Measurements from ENCODE around the gene NEK2. TPM values are rescaled to one million over a fixed set of nuclear protein-coding genes. Genes with fewer than 3 reads are reported as not detected.

The NEK2 gene
- total RNA-seq, 2 experiments from 2014 or later, result 49.0 to 51.9 TPM

DNA sequence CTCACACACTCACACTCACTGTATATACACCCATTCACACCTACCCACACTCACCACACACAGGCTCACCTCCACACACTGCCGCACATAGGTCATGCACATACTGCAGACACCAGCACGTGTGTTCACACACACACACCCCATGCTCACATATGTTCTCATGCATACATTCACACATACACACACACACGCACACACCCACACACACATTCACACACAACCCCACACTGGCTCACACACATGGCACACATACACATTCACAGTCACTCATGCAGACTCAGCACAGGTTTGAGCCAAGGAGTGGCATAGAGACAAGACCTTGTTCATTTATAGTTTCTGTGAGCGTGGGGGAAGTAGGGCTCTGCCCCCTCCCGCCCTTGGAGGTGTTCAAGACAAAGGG lies 55.3 kb downstream of the NEK2 start:
- POLR2A ChIA-PET, result no interaction called here
- H3K4me1 Mint-ChIP-seq, result peaks cover 15% of the 10 kb centered on the region
- H3K27me3 Mint-ChIP-seq, result no peaks in the 10 kb centered on the region
- no peak for DNase-seq
- CTCF ChIA-PET, result interaction anchor here (0.6 to 1.8 kb wide), 3 partner anchors 10 to 70 kb away, joined by 3 to 5 read pairs (median 4); no protein-coding TSS in a partner anchor
- no peak overlapping the region for H3K27ac Mint-ChIP-seq
- no peaks in the 10 kb centered on the region for H3K36me3 Mint-ChIP-seq (ENCODE audit: low read depth)
- no peak overlapping the region for H3K4me3 Mint-ChIP-seq
- H3K9me3 Mint-ChIP-seq, result no peaks in the 10 kb centered on the region

- ChIA-PET CTCF (interaction anchor here (0.6 to 1.8 kb wide), 6 partner anchors 9 to 452 kb away, joined by 3 to 6 read pairs (median 4); no protein-coding TSS in a partner anchor), POLR2A (interaction anchor here (0.6 kb wide), 1 partner anchor 54 kb away, joined by 4 read pairs; no protein-coding TSS in a partner anchor)
- no peak for DNase-seq
- Mint-ChIP-seq H3K27me3 (no peaks in the 10 kb centered on the region), H3K4me3 (no peak overlapping the region), H3K9me3 (no peaks in the 10 kb centered on the region), H3K27ac (no peak overlapping the region), H3K4me1 (peaks cover 18% of the 10 kb centered on the region), H3K36me3 (ENCODE audit: low read depth) (no peaks in the 10 kb centered on the region)
Observed at GRCh38 chr1:211619033-211619996, 56.1 kb downstream of the NEK2 start.

- ChIA-PET POLR2A (no interaction called here), CTCF (interaction anchor here (0.9 to 1.0 kb wide), 2 partner anchors 26 to 38 kb away, joined by 3 read pairs; partner anchors contain the start of gene SLC30A1)
- Mint-ChIP-seq H3K36me3 (ENCODE audit: low read depth) (no peaks in the 10 kb centered on the region), H3K9me3 (no peaks in the 10 kb centered on the region), H3K27ac (no peak overlapping the region), H3K4me3 (no peak overlapping the region), H3K4me1 (peaks cover 3% of the 10 kb centered on the region), H3K27me3 (no peaks in the 10 kb centered on the region)
- no peak for DNase-seq
Observed at GRCh38 chr1:211616965-211617297, 58.5 kb downstream of the NEK2 start.

- ChIA-PET CTCF (interaction anchor here (0.9 to 1.0 kb wide), 2 partner anchors 27 to 38 kb away, joined by 3 read pairs; partner anchors contain the start of gene SLC30A1), POLR2A (no interaction called here)
- no peaks in the 10 kb centered on the region for H3K9me3 Mint-ChIP-seq
- no peaks in the 10 kb centered on the region for H3K36me3 Mint-ChIP-seq (ENCODE audit: low read depth)
- H3K27me3 Mint-ChIP-seq, result no peaks in the 10 kb centered on the region
- no peak overlapping the region for H3K27ac Mint-ChIP-seq
- no peak overlapping the region for H3K4me3 Mint-ChIP-seq
- no peak for DNase-seq
- peaks cover 3% of the 10 kb centered on the region for H3K4me1 Mint-ChIP-seq
Observed at GRCh38 chr1:211616231-211616964, 59.0 kb downstream of the NEK2 start.

DNA sequence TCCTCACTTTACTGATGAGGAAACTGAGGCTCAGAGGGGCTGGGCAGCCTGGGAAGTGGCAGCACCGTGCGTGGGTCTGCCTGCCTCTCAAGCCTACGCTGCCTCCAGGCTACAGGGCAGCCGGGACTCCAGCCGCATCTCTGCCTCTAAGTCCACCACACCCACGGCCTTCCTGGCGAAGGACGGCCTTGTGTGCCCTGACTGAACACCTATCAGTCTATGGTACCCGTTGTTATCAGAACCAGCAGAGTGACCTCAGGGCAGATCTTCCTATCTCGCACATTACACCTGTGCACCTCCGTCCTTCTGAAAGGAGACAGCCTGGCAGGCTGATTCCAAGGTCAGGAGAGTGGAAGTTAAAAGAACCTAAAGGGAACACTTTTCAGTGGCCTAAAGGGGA lies 60.8 kb downstream of the NEK2 start:
- Mint-ChIP-seq H3K27me3 (no peaks in the 10 kb centered on the region), H3K27ac (no peak overlapping the region), H3K4me1 (peaks cover 3% of the 10 kb centered on the region), H3K4me3 (no peak overlapping the region), H3K9me3 (no peaks in the 10 kb centered on the region), H3K36me3 (ENCODE audit: low read depth) (no peaks in the 10 kb centered on the region)
- no peak for DNase-seq
- ChIA-PET CTCF (interaction anchor here (0.6 to 2.3 kb wide), 2 partner anchors 9 to 16 kb away, joined by 3 to 6 read pairs; no protein-coding TSS in a partner anchor), POLR2A (no interaction called here)

- Mint-ChIP-seq H3K4me3 (no peak overlapping the region), H3K27me3 (no peaks in the 10 kb centered on the region), H3K4me1 (peaks cover 3% of the 10 kb centered on the region), H3K36me3 (ENCODE audit: low read depth) (no peaks in the 10 kb centered on the region), H3K9me3 (no peaks in the 10 kb centered on the region), H3K27ac (no peak overlapping the region)
- ChIA-PET CTCF (interaction anchor here (2.3 kb wide), 1 partner anchor 8 kb away, joined by 6 read pairs; no protein-coding TSS in a partner anchor), POLR2A (interaction anchor here (0.6 kb wide), 1 partner anchor 230 kb away, joined by 4 read pairs; no protein-coding TSS in a partner anchor)
- DNase-seq, result no peak
Observed at GRCh38 chr1:211613951-211614350, 61.5 kb downstream of the NEK2 start.

DNA sequence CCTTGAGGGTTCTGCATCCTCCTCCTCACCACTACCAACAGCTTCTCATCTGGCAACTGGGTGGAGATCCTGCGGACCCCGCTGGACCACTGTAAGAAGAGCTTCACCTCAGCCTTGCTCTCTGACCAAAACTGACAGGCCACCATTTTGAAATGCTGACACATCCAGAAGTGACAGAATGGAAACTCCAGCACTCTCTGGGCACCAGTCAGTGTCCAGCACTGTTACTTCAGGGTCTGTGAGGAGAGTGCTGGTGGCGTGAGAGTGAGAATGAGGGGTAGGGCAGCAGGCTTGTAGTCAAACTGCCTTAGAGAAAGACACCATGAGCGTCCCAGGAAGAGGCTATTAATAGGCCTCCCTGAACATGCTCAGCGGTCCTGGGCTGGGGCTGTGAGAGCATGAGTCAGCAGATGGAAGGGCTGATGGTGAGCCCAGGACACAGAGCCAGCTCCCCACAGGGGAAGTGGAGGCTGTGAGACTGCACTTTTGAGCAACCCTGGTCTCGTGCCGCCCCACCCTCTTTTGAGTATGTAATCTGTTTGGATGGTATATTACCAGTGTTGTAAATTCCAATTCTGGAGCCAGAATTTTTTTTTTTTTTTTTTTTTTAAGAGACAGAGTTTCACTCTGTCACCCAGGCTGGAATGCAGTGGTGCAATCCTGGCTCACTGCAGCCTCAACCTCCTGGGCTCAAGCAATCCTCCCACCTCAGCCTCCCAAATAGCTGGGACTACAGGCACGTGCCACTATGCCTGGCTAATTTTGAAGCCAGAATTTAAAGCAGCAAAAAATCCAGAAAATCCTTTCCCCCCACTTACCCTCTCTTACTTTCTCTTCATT lies 62.1 kb downstream of the NEK2 start:
- no peak for DNase-seq
- Mint-ChIP-seq H3K27me3 (no peaks in the 10 kb centered on the region), H3K4me3 (no peak overlapping the region), H3K9me3 (no peaks in the 10 kb centered on the region), H3K4me1 (peaks cover 3% of the 10 kb centered on the region), H3K36me3 (ENCODE audit: low read depth) (no peaks in the 10 kb centered on the region), H3K27ac (no peak overlapping the region)
- CTCF ChIA-PET, result interaction anchor here (0.9 to 2.3 kb wide), 3 partner anchors 8 to 55 kb away, joined by 3 to 6 read pairs (median 6); no protein-coding TSS in a partner anchor
- POLR2A ChIA-PET, result interaction anchor here (0.6 kb wide), 1 partner anchor 230 kb away, joined by 4 read pairs; no protein-coding TSS in a partner anchor

DNA sequence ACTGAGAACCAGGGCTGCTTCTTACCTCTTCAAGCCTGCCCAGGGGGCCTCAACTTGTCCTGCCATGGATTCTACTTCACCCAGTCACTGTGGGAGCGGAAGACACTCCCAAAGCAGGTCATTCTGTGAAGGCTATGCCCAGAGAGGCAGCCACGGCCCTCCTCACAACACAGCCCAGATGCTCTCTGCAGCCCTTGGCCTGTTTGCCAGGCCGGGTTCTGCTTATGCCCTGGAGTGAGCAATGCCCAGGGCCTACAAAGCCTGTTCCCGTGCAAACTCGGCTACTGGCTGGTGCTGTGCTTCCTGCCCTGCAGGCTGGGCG lies 62.7 kb downstream of the NEK2 start:
- Mint-ChIP-seq H3K36me3 (ENCODE audit: low read depth) (peaks cover 2% of the 10 kb centered on the region), H3K9me3 (no peaks in the 10 kb centered on the region), H3K27ac (no peak overlapping the region), H3K27me3 (no peaks in the 10 kb centered on the region), H3K4me3 (no peak overlapping the region), H3K4me1 (peaks cover 8% of the 10 kb centered on the region)
- CTCF ChIA-PET, result interaction anchor here (0.9 to 1.5 kb wide), 3 partner anchors 12 to 54 kb away, joined by 3 to 6 read pairs (median 3); no protein-coding TSS in a partner anchor
- POLR2A ChIA-PET, result no interaction called here
- DNase-seq, result no peak

Other genes with a start within 250 kb of the NEK2 start
- gene RD3, start 183.5 kb downstream of the NEK2 start, total RNA-seq, result not detected
- gene SLC30A1, start 96.5 kb downstream of the NEK2 start, total RNA-seq, result 1 to 10 TPM; 9.3 to 9.6 TPM
- gene LPGAT1, start 155.1 kb upstream of the NEK2 start, total RNA-seq, result 10 to 100 TPM; 76.0 to 82.9 TPM